Activated T-helper 2 cell treated with anti-CD3 and anti-CD28 coated beads, Interferon-gamma antibody, Interleukin-2, Interleukin-4, amounts not matched to agents 10 μg/mL and 5 μg/mL and 100 μg/mL, durations not matched to agents 14 hours and 24 hours and 36 hours (primary cell): ENCODE results near the gene PLAAT1. TPM values are rescaled to one million over a fixed set of nuclear protein-coding genes. Genes with fewer than 3 reads are reported as not detected.

Experiments
- total RNA-seq: library from RNA; stranded (reverse); gene quantifications from 2 replicates; pipeline ENCODE4 v1.2.3, GENCODE V29; 2022

PLAAT1 gene
- total RNA-seq, 1 donor from 2014 or later = not detected

Other genes starting within 250 kb of the PLAAT1 start
- gene ATP13A5, start 137.5 kb downstream of the PLAAT1 start, total RNA-seq = not detected in 2 replicates